ENCODE measurements around the gene RFX4.
A peak's percentile ranks its signal among the peaks of the same experiment; 100 is the strongest.

RFX4 gene

DNA sequence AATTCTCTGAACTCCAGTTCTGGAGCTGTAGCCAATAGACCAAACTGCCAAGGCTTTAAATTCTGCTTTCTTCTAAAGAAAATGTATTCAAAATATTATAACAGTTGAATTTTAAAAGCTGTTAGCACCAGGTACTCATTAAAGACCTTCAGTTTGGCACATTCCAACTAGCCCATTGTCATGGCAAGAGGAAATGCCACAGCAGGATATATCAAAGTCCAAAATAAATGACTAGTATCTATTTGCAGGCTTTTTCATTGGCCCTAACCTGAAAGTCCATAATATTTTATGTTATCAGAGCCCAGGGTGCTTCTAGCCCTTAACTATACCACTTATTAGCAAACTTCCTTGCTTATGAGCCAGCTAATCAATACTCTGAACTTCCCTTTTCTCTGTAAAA, 188.6 kb downstream of the RFX4 start:
- H3K4me3 ChIP-seq (ENCODE audit: low read depth, low read length), result no peak overlapping the region
- DNase-seq (ENCODE audit: low read depth), result no peak
- TF ChIP-seq, protein P1, sequence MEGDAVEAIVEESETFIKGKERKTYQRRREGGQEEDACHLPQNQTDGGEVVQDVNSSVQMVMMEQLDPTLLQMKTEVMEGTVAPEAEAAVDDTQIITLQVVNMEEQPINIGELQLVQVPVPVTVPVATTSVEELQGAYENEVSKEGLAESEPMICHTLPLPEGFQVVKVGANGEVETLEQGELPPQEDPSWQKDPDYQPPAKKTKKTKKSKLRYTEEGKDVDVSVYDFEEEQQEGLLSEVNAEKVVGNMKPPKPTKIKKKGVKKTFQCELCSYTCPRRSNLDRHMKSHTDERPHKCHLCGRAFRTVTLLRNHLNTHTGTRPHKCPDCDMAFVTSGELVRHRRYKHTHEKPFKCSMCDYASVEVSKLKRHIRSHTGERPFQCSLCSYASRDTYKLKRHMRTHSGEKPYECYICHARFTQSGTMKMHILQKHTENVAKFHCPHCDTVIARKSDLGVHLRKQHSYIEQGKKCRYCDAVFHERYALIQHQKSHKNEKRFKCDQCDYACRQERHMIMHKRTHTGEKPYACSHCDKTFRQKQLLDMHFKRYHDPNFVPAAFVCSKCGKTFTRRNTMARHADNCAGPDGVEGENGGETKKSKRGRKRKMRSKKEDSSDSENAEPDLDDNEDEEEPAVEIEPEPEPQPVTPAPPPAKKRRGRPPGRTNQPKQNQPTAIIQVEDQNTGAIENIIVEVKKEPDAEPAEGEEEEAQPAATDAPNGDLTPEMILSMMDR (IDR thresholded peaks at IDR 0.05; ENCODE audit: insufficient read depth, low read depth, low read length, missing control alignments), result no peak

DNA sequence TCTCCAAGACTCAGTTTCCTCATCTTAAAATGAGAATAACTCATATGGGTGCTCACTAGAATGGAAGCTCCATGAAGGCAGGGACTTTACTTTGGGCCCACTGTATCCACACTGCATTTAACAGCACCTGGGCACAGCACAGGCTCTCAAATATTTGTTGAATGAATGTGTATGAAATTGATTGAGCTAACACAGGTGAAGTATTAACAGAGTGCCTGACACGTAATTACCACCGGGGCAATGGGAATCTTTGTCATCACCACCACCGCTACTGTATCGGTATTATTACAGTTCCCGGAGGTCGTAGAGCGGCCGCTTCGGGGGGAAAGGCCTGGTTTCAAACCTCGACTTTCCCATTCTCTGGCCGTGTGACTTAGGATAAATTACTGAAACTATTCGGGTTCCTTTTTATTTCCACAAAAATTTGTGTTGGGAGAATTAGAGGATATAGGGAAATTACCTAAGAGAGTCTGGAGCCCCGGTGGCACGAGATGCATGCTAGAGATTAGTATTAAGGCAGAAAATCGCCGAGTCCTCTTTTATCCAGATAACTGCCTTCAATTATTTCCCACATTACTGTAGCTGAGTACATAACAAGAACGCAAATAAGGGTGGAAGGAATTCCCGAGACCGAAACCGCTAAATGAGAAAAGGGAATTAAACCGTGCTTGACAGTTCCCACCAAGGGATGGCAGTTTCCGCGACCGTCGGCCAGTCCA, 190.6 kb downstream of the RFX4 start:
- DNase-seq (ENCODE audit: low read depth), result no peak
- H3K4me3 ChIP-seq (ENCODE audit: low read depth, low read length), result peak overlapping the region; percentile 70
- TF ChIP-seq, protein P1 (IDR thresholded peaks at IDR 0.05; ENCODE audit: insufficient read depth, low read depth, low read length, missing control alignments), result no peak

DNA sequence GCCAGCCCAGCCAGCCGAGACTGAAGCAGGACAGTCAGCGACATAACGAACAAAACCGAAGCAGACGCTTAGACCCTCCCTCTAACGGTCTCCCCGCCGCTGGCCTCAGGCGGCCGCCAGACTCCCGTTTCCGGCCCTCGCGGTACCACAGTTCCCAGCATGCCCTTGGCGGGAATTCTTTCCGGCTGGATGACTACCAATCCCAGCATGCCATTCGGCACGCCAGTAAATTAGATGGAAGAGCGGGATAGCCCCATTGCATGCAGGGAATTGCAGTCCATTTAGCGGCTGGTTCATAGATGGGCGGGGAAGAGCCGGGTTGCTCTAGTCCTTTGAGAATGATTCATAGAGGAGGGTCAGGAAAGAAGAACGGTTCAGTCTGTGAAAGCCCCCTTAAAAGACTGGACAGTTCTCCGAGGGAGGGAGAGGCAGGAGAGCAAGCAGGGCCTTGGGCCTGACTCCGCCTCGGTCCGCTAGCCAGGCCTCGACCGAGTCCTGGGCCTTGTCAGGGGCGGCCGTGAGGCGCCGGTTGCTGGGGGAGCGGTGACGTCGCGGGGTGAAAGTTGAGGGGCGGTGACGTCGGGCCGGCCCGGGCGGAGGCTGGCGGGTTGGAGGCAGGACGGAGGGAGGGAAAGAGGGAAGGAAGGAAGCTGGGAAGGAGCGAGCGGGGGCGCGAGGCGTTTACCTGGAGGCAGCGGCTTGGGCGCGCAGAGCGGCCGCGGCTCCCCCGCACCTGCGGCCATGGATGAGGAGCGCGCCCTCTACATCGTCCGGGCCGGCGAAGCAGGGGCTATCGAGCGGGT, 191.4 kb downstream of the RFX4 start, which contains the start of gene RIC8B:
Gene RIC8B, plus strand, starts transcription at position 678 of the 803 bp plus-strand sequence. Its CDS starts 64 bp downstream, at position 742.
- peak within 1 kb of the TSS; percentile 70 for H3K4me3 ChIP-seq (ENCODE audit: low read depth, low read length)
- peak; percentile 95 for DNase-seq (ENCODE audit: low read depth)
- TF ChIP-seq, protein P1 (IDR thresholded peaks at IDR 0.05; ENCODE audit: insufficient read depth, low read depth, low read length, missing control alignments), result no peak

DNA sequence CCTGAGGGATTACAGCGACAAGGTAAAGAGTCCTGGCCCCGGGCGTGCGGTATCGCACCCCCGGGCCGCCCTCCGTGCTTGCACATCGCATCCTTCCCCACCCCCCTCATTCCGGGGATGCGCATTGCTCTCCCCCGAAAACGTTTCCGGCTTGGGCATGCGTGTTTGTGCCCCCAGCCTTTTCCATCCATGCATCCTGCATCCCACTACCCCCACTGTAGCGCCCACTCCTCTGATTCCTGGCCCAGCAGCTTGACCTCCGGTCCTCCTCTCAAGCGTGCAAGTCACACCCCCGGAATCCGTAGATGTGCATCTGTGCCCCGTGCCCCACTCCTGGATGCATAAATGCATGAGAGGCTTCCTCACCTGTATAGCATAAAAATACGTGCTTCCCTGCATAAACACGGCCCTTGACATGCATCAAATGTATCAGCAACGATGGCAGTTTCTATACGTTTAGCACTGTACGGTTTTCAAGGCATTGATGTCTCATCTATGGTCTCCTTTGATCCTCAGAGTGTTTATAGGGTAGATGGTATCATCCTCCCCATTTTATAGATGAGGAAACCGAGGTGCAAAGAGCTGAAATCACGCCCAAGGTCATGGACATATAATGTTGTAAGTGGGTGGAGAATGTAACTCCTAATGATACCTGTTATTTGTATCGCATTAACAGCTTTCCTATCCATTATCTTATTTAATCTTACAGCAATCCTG, 192.2 kb downstream of the RFX4 start:
- H3K4me3 ChIP-seq (ENCODE audit: low read depth, low read length), result peak overlapping the region; percentile 70
- peak; percentile 27 for DNase-seq (ENCODE audit: low read depth)
- TF ChIP-seq, protein P1 (IDR thresholded peaks at IDR 0.05; ENCODE audit: insufficient read depth, low read depth, low read length, missing control alignments), result no peak

DNA sequence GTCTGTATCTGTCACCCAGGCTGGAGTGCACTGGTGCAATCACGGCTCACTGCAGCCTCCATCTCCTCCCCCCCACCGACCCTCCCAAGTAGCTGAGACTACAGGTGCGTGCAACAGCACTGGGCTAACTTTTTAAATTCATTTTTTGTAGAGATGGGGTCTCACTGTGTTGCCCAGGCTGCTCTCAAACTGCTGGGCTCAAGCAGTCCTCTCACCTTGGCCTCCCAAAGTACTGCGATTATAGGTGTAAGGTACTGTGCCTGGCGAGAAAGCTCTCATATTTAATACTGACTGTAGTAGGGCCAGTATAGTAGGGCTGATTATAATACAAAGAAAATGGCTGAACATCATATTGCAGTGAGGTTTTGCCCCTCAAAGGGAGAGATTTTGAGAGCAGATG, 194.1 kb downstream of the RFX4 start:
- no peak overlapping the region for H3K4me3 ChIP-seq (ENCODE audit: low read depth, low read length)
- TF ChIP-seq, protein P1 (IDR thresholded peaks at IDR 0.05; ENCODE audit: insufficient read depth, low read depth, low read length, missing control alignments), result no peak
- DNase-seq (ENCODE audit: low read depth), result no peak

DNA sequence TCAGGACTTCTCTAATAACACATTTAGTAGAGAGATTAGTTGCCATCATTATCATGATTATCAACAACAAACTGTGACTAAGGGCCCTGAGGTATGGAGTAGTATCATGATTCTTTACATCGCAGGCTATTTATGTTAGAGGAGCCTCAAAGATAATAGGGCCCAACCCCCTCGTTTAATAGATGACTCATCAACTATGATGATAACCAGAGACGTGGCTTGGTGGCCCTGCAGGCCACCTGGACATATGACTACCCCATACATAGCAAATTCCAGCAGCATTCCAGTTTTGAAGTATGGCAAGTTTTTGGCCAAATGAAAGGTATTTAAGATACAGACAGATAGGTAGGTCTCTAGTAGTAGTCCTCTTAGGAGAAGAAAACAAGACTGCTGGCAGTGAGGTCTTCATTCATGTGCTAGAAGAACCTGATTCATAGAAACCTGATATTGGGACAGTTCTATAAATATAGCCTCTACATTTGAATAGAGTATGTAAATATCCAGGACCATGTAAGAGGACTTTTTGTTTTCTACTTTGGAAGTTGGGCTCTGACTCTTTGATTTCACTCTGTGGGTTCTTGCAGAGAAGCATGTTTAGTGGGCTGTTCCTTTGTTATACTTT, 197.3 kb downstream of the RFX4 start:
- DNase-seq (ENCODE audit: low read depth), result no peak
- TF ChIP-seq, protein P1 (IDR thresholded peaks at IDR 0.05; ENCODE audit: insufficient read depth, low read depth, low read length, missing control alignments), result no peak

More for the DNA sequence above, 197.3 kb downstream of the RFX4 start:
- H3K4me3 ChIP-seq (ENCODE audit: low read depth, low read length), result no peak overlapping the region
